GM15510 (cell line): Measurements from ENCODE around the gene PKP2.

ENCODE experiments used
- POLR2A ChIP-seq: IDR thresholded peaks from 3 replicates; pipeline ENCODE4 v1.6.1; 2011; ENCODE audit warnings: borderline replicate concordance; ENCODE audit not compliant: insufficient read length; ENCODE audit errors: extremely low read depth

Gene PKP2

DNA sequence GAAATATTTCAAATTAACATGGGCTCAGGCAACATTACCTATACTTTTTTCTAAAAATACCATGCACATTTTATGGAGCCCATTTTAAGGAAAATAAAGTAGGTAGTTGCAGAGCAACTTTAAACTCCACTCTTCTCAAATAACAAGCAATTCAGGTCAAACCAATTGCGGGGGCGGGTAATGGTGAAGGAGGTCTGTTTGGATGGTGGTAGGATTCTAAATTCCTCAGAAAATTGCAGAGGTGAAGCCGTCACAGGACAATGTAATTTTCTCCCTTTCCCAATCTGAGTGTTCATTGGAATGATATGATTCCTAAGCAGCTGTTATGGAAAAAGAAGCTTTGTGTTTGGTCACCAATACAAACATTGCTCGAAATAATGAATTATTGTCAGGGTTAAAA is 11.6 kb downstream of the PKP2 start:
- TF ChIP-seq POLR2A: no peak

DNA sequence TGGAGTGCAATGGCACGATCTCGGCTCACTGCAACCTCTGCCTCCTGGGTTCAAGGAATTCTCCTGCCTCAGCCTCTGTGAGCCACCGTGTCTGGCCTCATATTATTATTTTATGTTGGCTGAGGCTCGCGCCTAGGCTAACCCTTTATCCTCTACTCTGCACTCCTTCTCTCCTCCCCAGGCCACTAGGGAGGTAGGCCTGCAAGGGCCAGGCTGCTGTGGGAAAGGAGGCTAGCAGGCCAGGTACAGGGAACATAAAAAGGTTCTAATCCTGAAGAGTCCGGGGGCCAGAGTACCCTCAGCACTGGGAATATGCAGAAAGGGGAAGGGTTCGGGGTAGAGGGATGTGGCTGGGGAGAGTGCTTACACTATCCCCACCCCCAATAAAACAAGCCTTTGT is 14.9 kb downstream of the PKP2 start:
- no peak for TF ChIP-seq POLR2A

DNA sequence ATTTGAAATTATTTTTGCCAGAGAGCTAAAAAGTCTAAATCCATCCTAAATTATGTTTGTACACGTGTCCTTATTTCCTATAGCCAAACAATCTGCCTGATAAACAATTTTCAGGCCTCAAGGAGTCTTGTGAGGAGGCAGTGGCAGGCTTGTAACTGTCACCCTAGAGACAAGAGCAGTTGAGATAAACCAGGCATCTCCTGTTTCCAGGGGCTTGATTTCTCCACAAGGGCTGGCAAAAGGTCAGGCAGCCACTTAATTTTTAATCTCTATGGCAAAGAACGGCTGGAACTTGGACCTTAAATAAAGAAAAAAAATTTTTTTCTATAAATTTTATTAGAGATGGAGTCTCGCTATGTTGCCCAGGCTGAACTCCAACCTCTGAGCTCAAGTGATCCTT is 15.5 kb downstream of the PKP2 start:
- no peak for TF ChIP-seq POLR2A

DNA sequence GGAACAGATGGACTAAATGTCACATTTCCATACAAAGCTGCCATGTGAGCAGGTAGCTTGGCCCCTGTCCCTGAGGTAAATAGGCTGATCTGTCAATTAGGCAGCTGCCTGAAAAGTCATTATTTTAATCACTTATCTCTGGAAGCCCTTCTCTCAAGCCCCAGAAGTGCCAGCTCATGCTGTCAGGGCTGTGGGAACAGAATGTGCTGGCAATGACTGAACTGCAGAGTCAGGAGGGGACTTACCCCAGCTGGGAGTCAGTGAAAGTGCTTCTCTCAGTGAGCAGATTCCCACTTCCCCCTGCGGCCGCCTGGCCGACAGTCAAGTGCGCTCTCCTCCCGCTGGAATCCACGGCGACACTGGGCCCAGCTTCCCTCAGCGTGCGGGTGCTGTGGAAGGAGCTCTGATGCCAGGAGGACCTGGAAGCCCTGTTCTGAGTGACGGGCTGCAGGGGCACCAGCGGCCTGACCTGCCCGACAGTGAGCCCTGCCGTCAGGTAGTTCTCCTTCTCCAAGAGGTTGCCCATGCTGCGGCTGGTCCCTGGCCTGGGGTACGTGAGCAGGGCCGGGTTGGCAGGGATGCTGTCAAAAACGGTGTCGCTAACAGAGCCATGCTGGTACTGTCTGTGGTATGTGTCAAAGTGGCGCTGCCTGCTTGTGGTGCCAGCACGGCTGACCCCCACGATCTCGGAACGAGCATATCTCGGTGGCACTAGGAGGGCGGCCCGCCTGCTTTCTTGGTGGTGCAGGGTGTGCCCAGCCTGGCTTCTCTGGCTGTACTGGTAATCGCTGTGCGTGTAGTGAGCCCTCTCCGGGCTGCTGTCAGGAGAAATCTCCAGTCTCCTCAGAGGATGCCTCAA is 18.7 kb downstream of the PKP2 start:
- TF ChIP-seq POLR2A: no peak

DNA sequence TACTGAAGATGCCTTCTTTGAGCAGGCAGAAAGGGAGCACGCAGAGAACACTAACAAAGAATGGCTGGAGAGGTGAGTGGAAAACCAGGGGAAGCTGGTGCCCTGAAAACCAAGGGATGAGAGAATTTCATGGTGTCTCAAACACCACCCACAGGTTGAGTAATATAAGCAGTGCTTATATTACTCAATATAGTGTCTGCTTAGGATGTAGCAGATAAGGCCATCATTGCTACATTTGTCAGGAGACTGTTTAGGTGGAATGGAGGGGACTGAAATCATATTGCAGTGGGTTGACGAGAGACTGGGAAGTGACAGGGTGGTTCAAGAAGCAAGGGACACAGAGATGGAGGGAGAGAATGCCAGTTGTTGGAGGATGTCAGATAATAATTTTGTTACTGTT is 20.6 kb downstream of the PKP2 start:
- TF ChIP-seq POLR2A: no peak

DNA sequence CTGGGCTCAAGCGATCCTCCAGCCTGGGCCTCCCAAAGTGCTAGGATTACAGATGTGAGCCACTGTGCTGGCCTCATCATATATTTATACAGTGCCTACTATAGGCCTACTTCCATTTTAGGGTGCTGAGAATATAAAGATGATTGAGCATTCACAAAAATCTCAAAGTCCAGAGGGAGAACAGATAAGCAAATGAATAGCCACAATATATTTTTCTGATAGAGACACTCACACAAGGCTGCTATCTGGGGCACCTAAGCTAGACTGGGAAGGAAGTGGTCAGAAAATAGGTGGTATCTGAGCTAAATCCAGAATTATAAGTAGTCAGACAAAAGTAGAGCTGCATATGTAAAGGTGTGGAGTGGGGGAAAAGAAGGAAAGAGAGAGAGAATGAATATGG is 21.6 kb downstream of the PKP2 start:
- TF ChIP-seq POLR2A: no peak

DNA sequence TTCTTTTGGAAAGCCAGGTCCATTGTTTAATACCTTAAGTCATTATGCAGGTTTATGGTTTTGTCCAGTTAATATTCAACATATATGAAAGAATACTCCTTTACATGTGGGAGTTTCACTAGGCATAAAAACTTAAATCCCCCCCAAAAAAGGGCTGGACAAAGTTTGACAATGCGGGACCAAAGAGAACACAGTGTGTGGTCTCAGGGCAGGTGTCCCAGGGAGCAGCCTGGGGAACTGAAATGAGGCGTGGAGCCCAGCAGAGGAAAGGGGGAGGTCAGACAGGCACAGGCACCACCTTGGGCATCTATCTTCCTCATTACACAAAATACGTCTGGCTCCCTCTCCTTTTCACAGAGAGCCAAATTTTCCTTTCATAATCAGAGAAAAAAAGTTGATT is 22.5 kb downstream of the PKP2 start:
- no peak for TF ChIP-seq POLR2A

DNA sequence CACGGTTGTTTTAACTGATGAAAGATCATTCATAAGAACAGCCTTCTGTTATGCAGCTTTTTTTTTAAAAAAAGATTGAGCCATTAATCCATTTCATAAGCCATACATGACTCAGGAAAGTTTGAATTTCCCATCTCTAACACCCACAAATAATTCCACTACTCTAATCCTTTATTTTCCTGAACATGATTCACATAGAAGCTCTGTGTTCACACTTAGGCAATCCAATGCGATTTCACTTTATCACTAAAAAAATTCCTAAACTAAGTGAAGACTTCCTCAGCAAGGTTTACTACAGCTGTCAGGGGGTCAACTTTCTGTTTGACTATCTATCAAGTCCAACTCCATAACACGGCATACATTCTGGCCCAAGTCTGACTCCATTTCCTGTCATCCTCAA is 25.9 kb downstream of the PKP2 start:
- no peak for TF ChIP-seq POLR2A

DNA sequence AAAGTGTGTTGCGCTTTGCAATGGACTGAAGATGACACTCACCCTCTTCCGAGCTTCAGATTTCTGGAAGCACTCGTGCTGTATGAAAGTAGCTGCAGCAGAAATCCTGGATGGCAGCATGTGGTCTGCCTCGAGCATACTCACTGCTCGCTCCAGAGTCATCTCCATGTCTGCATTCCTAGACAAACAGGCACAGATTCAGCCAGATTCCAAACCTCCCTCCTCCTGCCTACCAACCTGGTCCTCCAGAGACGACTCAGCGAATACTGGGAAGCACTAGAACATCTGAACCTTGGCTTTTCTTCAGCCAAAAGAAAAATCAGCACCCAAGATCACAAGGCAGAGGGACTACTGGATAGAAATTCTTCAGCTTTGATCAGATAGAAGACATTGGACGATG is 27.7 kb downstream of the PKP2 start:
- no peak for TF ChIP-seq POLR2A

DNA sequence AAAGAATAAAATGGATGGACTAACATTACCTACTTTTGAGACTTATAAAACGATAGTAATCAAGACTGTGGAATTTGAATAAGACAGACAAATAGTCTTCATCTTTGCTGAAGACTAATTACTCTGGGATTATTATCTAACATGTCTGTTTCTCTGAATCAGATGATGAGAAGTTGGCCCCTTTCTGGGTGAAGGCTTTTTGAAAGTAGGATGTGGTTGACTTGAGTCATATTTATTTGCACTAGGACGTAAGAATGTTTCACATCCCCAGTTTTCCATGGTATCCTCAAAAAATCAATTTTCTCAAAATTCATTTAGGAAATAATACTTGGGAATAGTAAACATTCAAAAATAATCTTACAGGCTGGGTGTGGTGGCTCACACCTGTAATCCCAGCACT is 31.8 kb downstream of the PKP2 start:
- TF ChIP-seq POLR2A: no peak

DNA sequence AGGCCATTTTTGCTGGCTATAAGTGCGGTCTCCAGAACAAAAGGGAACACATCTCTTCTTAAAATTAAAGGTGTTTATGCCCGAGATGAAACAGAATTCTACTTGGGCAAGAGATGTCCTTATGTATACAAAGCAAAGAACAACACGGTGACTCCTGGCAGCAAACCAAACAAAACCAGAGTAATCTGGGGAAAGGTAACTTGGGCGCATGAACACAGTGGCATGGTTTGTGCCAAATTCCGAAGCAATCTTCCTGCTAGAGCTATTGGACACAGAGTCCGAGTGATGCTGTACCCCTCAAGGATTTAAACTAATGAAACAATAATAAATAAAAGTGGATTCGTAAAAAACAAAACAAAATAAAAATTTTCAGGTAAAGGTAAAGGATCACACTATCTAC is 33.4 kb downstream of the PKP2 start:
- TF ChIP-seq POLR2A: no peak

DNA sequence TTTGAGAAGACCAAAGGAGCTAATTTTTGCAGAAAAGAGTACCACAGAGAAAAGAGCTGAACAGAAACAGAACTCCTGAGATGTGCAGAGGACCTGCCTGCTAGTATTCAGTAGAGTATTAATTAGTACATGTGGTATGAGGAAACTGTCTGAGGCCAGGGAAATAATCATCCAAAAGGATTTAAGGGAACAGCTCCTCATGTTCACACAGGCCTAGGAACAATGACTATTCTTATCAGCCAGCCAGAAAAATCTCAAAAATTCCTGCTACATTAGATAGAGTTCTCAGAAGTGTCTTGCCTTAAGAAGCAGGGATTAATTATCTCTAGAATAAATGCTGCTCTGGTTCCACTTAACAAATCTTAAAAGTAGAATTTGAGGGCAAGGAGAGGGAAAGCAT is 36.4 kb downstream of the PKP2 start:
- no peak for TF ChIP-seq POLR2A

DNA sequence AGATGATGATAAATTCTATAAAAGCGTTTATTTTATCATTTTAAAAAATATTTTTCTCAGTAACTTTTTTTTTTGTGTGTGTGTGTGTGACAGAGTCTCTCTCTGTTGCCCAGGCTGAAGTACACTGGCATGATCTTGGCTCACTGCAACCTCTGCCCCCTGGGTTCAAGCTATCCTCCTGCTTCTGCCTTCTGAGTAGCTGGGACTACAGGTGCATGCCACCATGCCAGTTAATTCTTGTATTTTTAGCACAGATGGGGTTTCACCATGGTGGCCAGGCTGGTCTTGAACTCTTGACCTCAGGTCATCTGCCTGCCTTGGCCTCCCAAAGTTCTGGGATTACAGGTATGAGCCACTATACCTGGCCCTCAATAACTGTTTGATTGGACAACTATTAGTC is 37.2 kb downstream of the PKP2 start:
- no peak for TF ChIP-seq POLR2A

DNA sequence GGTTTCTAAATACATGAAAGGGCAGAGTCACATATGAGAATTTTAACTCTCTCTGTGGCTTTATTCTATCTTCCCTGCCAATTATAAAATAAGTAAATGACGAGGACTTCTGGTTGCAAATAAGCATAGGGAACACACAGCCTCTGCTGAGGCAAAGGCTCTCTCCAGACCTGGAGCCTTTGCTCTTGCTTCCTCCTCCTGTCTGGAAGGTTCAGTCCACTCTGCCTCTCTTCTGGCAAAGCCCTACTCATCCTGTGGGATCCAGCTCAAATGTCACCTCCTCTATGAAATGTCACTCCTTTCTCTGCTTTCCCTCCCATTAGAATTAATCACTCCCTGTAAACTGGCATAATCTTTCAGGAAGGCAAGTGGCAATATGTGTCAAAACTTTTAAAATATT is 41.9 kb downstream of the PKP2 start:
- no peak for TF ChIP-seq POLR2A

DNA sequence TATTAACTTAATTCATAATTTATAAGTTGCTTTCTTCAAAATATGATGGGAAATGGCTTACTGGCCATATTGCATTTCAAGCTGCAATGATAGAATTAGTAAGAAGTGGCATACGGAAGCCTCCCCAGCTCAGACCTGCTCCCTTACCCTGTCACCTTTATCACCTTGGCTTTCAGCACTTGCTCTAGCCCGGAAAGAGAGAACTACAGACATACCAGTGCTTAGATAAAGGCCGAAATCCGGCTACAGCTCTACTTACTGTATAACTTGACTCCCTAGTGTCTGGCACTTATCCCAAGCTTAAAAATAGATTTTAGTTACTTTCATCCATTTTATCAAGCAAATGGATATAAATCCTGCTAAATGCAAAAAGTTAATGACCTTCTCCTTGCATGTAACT is 42.5 kb downstream of the PKP2 start:
- no peak for TF ChIP-seq POLR2A

DNA sequence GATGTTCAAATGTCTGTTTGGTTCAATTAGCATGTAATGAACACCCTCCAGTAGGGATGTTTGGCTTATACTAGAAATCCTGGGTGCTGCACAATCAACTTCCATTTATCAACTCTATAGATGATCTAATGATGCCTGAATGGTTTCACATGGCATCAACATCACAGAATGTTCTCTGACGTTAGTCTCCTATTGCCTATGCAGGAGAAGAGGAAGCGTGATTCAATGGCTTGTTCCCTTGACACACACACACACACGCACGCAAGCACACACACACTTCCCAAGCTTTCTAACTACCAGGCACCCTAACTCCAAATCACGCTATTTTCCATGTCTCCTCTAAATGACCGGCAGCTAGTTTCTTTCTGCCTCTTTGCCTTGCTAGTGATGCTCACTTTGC is 49.3 kb downstream of the PKP2 start:
- no peak for TF ChIP-seq POLR2A

DNA sequence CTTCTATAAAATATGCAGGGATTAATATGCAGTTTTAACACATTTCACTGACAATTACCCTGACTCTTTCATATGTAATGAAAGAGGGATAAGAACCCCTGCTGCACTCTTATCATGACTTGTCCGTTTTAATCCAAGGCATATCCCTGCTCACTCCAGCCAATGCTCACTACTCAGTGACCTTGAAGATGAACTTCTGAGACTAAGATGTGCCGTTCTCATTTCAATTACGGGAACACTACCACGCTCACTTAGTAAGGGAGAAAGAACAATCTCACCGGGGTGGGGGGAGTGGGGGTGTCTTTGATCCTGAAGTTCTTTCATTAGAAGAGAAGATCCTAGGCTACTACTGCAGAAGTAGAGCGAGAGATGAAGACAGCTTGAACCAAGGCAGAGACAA is 50.5 kb downstream of the PKP2 start:
- TF ChIP-seq POLR2A: no peak
